GM19438 (cell line): ENCODE data around the gene NAA10.
A peak's percentile ranks its signal among the peaks of the same experiment; 100 is the strongest.

Experiments
- ATAC-seq: cut with Tn5 transposase; IDR thresholded peaks from one replicate; pipeline ENCODE4 v1.9.1; 2021; ENCODE audit warnings: low read depth; ENCODE audit not compliant: unreplicated experiment

NAA10 gene

DNA sequence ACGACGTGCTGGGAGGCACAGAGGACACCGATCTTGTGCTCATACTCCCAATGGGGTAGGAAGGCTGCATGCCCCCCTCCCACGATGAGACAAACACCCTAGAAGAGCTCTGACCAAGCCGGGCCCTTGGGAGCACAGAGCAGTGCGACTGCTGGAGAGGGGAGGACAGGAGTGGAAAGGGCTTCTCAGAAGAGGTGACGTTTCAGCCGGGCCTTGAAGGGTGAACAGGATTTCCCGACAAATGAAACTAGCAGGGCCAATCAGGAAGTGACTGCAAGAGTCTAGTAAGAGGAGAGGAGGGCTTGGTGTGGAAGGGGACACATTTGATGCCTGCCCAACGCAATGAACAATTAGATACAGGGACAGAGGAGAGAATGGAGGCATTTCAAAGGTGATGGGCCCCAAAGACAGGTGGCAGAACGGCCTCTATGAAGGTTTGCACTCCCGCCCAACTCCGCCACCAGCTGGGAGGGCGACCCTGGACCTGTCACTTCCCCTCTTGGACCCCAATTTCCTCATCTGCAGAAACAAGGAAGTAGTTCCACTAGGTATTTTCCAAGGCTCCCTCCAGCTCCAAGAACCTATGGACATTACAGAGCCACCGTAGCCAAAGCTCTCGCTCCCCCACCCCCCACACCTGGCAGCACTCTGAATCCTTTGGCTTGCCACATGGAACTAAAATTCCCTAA lies 32.8 kb upstream of the NAA10 start:
- no peak for ATAC-seq

DNA sequence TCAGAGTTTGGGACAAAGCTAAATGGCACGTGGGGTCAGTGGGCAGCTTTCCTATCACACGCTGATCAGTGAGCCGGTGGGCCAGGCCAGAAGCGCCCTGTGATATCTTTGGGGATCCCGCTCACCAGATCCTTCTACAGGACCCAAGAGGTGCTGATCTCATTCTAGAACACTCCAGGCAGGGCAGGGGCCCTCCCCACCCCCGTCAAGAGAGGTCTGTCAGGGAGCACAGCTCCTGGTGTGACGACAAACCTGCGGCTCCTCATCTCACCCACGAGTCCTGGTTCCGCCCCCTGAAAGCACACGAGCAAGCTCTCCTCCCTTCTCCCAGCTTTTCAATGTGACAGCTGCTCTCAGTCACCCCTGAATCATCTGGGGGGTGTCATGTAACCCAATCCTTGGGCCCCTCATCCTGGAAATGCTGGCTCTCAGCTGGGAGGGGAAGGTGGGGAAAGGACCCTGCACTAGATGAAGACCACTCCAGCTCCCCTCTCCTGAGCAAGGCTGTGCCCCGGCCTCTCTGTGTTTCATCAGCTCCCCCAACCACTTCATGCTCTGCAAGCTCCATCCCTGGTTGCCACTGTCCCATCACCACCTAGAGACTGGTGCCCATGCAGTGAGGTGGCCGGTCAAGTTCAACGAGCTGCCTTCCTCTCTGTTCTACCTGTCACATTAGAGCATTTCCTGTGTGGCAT lies 32.2 kb upstream of the NAA10 start:
- ATAC-seq, result no peak

DNA sequence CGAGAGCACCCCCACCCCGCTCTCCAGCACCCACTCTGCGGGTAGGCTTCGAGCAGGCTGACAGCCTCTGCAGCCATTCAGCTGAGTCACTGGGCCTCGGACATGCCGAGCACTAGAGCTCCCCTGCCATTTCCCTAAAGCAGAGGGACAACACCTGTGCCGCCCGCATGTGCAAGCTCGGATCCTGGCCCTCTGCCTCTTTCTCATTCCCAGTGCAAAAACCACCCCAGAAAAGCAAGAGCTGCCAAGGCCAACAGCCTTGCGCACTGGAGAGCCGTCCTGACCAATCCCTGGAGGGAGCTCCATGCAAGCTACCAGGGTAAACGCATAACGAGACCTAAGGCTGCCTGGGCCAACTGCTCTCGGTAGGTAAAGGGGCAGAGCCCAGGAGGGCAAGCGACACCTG lies 31.4 kb upstream of the NAA10 start:
- no peak for ATAC-seq

DNA sequence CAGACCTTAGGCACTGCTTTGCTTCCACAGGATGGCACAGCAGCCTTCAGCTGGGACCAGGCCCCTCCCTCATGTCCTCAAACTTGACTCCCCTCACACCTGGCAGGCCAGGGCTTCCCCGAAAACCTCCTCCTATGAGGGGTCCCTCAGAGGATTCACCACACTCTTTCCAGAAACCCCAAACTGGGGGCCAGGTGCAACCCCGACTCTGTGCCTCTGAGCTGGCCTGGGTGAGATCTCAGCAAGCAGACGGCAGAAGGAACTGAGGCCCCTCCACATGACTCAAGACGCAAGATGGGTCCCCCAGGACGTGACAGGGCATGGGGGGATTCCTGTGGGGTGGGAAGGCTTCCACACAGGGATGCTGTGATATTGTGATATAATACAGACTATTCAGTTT lies 30.6 kb upstream of the NAA10 start:
- no peak for ATAC-seq

DNA sequence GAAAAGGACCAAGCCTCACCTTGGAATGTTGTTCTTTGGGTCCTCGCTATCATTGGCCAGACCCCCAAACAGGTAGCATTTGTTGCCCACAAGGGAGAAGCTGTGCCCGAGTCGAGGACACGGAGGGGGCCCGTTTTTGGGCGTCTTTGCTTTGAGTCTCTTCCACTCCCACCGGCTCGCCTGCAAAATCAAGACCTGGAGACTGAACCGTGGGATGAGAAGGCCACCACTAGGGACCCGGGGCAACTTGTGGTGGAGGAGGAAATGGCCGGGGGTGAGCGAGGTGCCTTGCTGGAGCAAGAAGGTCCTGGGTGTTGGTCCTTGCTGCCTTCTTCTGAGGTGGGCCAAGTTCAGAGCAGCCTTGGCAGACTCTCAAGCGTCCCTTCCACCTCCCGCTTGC lies 29.3 kb upstream of the NAA10 start:
- ATAC-seq, result no peak

DNA sequence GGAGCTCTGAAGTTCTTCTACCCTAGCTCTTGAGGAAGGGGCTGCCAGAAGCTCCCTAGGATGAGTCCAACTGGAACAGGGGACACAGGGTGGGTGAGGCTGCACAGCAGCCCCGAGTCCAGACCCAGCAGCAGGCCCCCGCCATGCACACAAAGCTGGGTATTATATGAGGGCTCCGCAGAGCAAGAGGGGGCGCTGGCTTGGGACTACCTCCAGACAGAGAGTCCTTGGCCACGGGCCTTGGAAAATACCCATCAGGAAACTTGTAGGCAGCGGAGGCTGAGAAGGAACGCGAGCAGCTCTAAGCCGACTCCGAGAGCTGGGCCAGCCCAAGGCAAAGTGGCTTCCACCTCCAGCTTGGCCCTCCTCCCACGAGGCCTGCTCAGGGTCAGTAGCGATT lies 28.7 kb upstream of the NAA10 start:
- ATAC-seq, result no peak

DNA sequence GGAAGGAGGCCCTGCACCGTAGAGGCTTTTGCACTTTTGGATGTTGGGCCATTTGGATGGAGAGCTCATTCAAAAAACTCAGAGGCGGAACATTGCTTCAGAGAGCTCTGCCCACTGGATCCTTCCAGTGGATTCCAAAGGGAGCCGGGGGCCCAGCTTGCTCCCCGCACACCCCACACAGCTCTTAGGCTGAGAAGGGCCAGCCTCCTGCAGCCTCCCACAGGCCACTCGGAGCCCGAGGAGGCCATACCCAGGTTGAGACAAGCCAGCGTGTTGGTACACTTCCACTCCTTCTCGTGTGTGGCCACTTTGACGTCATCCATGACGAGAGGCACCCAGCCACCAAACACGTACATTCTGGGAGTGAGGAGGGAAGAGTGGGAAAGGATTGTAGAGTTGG lies 26.5 kb upstream of the NAA10 start:
- ATAC-seq, result no peak

DNA sequence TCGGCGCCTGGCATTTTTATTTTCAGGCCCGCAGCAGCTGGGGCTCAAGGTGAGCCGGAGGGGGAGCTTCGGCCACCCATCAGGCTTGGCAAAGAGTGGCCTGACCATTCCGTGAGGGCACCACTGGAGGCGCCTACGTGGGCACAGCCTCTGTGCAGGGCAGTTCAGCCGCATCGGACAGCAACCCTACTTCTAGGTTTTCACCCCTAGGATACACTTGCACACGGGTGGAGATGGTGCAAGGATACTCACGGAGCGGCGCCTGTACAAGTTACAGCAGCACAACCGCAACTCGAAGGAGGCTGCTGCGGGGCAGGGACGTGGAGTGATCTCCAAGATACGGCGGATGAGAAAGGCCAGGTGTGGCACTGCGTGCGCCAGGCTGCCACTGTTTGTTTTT lies 25.9 kb upstream of the NAA10 start:
- no peak for ATAC-seq

DNA sequence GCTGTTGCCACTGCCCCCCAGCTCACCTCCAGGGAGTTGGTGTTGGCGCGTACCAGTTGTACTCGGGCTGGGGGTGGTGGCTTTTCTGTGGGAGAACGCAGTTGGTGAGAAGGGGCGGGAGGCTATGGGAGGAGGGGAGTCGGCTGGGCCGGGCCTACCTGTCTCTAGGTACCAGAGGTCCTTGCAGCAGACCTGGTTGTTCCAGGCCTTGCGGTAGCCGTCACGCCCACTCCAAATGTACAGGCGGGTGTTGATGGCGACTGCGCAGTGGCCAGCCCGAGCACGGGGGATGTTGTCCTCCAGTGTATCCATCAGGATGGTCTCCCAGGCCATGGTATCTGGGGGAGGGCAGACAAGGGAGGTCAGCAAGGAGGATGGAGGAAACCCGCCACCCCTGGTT lies 25.2 kb upstream of the NAA10 start:
- ATAC-seq, result no peak

DNA sequence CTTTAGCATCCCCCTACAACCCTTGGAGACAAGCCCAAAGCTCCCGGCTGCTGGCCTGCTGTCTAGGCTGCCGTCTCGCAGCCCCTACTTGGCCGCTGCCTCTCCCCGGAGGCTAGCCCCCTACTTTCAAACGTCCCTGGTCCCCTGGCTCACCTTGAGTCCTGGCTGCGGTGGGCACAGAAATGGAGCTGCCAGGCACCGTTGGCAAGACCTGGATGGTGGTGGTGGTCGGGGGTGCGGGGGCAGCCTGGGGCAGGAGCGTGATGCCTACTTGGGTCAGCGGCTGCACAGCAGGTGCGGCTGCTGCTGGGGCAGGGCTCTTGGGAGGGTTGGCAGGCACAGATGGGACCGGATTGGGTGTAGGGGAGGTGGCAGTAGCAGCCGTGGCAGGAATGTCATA lies 24.8 kb upstream of the NAA10 start:
- no peak for ATAC-seq

DNA sequence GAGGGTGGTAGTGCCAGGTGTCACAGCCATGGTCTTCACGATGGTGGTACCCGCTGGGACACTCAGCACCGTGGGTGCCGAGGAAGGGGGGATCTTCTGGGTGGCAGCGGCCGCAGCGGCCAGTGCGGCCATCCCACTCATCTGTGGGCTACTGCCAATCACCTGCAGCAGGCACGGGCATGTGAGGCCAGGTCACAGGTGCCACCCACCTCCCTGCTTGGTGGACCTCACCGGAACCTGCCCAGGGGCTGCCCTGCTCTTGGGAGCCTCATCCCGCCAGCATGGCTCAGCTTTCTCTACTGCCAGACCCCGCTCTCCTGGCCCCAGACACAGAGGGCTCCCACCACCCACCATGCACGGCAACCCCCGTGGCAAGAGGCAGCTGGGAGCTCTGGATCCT lies 23.8 kb upstream of the NAA10 start:
- no peak for ATAC-seq

DNA sequence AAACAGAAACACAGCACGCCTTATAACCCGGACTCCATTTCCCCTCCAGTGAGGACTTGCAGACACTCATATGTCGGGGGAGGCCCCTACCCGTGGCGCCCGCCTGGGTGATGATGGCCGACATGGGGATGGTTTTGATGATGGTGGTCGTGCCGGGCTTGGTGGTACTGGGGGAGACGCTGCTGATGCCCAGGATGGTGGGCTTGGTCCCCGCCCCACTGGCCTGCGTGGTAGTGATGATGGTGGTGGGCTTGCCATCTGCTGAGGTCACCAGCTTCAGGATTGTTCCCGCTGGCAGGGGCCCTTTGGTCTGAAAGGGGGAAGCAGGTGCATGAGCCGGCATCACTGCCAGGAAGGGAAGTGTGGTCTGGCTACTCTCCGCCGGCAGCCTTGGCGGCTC lies 22.4 kb upstream of the NAA10 start:
- no peak for ATAC-seq

DNA sequence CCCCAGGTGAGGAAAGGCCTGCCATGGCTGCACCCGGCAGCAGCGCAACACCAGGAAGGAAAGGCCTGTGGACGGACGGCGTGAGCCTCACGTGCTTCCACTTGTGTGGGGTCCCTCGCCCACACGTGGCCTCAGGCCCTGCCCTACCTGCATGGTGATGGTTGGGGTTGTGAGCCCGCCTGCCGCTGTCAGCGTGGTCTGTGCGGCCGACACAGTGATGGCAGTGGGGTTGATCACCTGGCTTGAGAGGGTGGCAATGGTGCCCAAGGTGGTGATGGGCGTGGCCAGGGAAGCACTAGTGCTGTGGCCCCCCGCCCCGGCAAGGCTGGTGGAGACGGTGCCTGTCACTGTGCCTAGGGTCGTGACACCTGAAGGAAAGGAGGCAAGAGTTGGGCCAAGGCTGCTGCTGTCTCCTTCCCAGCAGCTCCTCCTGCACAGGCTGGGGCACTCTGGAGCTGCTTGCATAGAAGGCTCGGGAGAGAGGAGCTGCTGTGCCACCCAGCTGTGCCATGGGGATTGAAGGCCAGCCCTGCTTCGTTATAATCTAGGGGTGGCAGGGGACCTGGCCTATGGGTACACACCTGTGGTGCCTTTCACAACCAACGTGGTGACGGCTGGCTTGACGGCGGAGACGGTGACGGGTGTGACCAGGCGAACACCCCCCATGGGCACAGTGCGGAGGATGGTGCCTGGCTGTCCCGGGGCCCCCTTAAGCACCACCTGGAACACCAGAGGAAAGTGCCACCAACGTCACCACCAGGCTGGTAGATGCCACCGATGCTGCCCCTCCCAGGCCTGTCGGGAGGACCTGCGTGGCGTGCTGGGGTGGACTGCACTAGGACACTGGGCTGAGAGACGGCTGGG lies 21.4 kb upstream of the NAA10 start:
- no peak for ATAC-seq

DNA sequence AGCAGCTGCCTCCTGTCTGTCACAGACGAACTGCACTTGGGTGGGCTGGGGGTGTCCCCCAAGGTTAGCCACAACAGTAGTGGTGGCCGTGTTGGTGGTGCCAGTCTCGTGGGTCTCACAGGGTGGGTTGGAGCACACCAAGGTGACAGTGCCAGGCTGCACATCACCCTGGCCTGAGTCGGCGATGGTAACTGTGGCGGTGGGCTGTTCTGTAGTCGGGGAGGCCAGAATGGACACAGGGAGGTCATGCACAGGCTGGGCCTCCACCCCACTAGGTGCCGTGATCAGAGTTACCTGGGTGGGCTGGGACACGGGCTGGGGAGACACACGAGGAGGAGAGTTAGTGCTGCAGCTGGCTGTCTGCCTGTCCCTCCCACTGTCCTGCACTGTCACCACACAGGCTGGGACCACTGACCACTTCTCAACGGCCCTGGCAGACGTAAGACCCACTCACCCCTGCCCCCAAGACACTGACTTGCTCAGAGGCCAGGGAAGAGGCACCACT lies 20.4 kb upstream of the NAA10 start:
- ATAC-seq, result no peak

DNA sequence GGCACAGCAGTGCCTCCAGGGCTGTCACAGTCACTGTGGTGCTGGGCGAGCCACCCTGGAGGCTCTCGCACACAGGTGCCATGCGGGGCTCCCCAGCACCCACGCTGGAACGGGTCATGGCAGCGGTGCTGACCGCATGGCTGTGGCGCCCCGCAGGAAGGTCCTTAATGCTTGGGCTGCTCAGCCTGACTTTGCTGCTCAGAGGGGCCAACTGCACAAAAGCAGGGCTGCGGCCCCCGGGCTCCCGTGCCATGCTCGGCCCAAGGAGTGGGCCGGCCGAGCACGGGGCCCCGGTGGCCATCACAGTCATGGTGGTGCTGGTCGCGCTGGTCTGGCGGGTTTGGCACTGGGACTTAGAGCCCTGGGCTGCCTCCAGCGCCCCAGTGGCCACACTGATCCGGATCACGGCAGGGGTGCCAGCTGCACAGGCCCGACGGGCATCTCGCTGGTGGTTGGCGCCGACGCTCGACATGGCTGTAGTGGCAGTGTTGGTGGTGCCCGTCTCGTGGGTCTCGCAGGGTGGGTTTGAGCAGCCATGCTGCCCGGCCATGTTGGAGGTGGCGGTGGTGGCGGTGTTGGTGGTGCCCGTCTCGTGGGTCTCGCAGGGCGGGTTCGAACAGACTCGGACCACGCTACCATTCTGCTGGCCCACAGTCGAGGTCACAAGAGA lies 19.9 kb upstream of the NAA10 start:
- no peak for ATAC-seq

DNA sequence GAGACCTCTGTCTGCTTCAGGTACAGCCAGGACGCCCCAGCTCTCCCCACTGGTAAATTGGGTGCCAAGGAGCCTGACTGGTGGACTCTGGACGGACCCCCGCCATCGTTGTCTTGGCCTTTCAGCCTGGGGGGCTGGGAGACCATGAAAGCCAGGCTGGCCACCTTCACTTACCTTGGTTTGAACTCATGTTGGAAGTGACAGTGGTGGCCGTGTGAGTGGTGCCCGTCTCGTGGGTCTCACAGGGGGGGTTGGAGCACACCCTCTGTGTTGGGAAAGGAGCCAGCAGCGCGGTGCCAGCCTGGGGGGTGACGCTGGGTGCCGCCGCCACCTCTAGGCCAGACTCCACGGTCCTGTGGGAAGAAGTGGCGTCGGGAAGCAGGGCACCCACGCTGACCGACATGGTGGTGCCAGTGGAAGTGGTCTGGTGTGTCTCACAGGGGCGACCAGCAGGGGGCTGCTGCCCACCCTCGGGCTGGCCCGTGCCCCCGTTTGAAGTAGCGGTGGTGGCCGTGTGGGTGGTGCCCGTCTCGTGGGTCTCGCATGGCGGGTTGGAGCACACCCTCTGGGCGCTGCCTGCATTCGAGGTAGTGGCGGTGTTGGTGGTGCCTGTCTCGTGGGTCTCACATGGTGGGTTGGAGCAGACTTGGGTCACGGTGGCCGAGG lies 19.2 kb upstream of the NAA10 start:
- ATAC-seq, result no peak

DNA sequence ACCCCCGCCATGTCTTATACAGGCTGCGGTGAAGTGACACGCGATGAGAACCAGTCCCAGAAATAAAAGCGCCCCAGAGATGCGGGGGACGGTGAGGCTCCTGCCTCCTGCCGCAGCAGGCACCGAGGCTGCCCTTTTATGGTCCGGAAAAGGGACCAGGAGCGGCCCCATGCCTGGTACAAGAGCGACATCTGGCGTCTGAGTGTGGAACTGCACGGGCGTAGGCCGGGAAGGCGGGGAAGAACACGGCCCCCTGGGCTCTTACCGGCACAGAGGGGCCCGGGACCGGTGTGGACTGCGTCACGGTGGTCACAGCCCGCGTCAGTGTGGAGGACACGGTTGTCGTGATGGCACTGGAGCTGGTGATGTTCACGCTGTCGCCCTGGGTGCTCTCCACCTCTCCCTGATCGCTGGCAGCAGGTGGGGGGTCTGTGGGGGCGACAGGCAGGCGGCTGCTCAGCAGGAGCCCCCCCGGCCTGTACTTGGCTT lies 18.5 kb upstream of the NAA10 start:
- ATAC-seq, result peak; percentile 49

DNA sequence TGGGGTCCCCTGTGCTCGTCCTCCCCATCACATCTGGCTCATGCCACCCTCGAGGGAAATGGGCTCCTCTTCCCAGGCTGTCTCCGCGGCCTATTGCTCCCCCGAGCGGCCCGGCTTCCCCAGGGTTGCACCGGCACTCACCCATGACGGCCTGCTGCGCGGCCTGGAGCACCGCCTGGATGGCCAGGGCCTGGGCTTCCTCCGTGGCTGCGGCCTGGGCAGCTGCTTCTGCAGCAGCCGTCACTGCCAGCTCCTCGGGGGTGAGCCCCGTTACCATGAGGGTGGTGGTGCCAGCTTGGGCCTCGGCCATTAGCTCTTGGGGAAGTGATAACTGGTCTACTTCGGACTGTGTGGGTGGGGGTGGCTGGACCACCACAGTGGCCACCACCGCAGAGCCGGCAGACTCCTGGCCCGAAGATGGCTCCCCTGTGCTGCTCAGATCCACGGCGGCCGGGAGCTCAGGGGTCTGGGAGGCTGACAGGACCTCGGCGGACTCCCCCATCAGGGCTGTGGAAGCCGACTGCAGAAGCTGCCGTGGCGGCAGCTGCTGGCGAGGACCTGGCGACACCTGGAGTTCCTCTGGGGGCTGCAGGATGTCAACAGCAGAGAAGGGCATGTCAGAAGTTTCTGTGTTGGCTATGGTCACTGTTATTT lies 17.7 kb upstream of the NAA10 start:
- no peak for ATAC-seq

DNA sequence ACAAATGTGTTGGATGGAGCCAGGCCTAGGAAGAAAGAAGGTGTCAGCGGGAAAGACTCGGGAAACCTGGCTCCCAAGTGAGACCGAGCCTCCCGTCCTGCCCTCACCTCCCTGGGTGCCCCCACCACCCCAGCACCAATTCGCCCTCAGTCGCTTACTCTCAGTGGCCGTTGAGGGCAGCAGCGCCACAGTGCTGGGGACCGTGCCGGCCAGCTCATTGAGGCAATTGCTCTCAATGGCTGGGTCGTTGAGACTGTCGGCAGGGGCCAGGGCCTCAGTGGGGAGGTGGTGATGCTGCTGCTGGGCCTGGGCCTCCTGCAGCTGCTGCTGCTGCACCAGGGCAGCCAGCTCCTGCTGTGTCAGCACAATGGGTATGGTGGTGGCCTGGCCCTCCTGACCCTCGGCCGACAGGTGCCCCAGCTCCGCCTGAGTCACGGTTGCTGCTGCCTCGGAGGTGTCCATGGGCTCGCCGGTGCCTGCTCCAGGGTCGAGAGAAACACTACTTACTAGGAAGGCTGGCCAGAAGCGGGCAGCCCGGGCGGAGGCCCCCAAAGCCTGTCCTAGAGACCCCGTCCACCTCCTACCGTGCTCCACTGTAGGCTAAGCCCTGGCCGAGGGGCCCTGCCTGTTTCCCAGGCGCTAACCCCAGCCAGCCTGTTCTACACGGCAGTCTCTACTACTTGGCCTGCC lies 17.0 kb upstream of the NAA10 start:
- ATAC-seq, result no peak
